ENCODE data around the gene BATF3.

BATF3 gene

DNA sequence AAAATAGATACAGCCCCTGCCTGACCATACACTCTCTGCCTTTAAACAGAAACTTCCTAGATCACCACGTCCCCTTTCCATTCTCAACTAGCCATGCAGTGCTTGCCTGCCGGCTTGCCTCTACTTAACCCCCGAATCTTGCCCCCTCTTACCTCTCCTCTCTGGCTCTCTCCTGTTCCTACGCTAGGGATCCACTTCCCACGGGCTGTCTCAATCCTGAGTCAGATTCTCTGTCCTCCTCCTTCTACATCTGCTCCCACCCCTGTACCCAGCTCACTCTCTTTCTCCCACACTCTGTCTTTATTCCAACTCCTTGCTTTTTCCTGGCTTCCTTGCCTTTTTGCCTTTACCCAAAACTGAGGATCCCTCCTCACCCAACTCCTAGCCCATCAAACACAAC, 61.7 kb downstream of the BATF3 start:
- no peaks in the 10 kb centered on the region for H3K79me1 ChIP-seq (ENCODE audit: low read depth, low read length)
- H2AK5ac ChIP-seq (ENCODE audit: low read depth, low read length): no peak overlapping the region
- no peak for DNase-seq (ENCODE audit: low spot score)
- H3K9ac ChIP-seq (ENCODE audit: low read depth, low read length, poor library complexity): no peak overlapping the region
- no peak overlapping the region for H4K8ac ChIP-seq (ENCODE audit: low read depth, low read length)
- no peak overlapping the region for H2AFZ ChIP-seq (ENCODE audit: low read length)
- H4K91ac ChIP-seq (ENCODE audit: low read depth, low read length, poor library complexity): no peak overlapping the region
- no peak overlapping the region for H3K4ac ChIP-seq (ENCODE audit: low read length)
- no peak overlapping the region for H3K4me2 ChIP-seq (ENCODE audit: insufficient read depth, low read length, poor library complexity, severe bottlenecking)
- H2BK5ac ChIP-seq (ENCODE audit: low read length): no peak overlapping the region
- no peak overlapping the region for H2BK12ac ChIP-seq (ENCODE audit: low read length)
- H2BK120ac ChIP-seq (ENCODE audit: low read depth, low read length): no peak overlapping the region
- H3K18ac ChIP-seq (ENCODE audit: low read length): no peak overlapping the region
- H3K9me3 ChIP-seq (replicated peaks in 1 of 2; ENCODE audit: control insufficient read depth in 2 of 2, insufficient read depth in 1 of 2, low read depth in 1 of 2, low read length in 2 of 2): no peaks in the 10 kb centered on the region
- no peak overlapping the region for H3K14ac ChIP-seq (ENCODE audit: low read length)
- no peak overlapping the region for H3K4me3 ChIP-seq (ENCODE audit: low read length in 2 of 2)
- H3K27ac ChIP-seq (replicated peaks; ENCODE audit: low read length): no peak overlapping the region
- no CpG with 5 or more reads among the region's 5 CpGs for WGBS, 2 donors (ENCODE audit: extremely low coverage in 2 of 2, insufficient read length in 2 of 2, insufficient replicate concordance in 1 of 2)
- H3K4me1 ChIP-seq (ENCODE audit: control insufficient read depth in 2 of 2, insufficient read depth in 1 of 2, low read depth in 1 of 2, low read length in 2 of 2): no peaks in the 10 kb centered on the region
- H3K23ac ChIP-seq (ENCODE audit: low read depth, low read length, poor library complexity): no peak overlapping the region
- no peak overlapping the region for H2BK15ac ChIP-seq (ENCODE audit: low read length)
- no peaks in the 10 kb centered on the region for H3K36me3 ChIP-seq (replicated peaks in 1 of 2; ENCODE audit: control insufficient read depth in 2 of 2, insufficient read depth in 2 of 2, low read length in 2 of 2)
- peaks cover 0 to 35% (median 0%) of the 10 kb centered on the region in 3 experiments for H3K27me3 ChIP-seq (ENCODE audit: control insufficient read depth in 3 of 3, insufficient read depth in 3 of 3, low read depth in 1 of 3, low read length in 3 of 3)
